MM.1S (cell line): ENCODE measurements around the gene GRXCR1.

Source experiments
- EZH2 ChIP-seq: fragments of 300-600 bp; sonication (generic); optimal IDR thresholded peaks from 2 replicates; pipeline ENCODE3; 2017; ENCODE audit warnings: low read depth, mild to moderate bottlenecking, antibody characterized with exemption, low read length, mixed read lengths
- TF ChIP-seq, protein P1 (sequence below): fragments of 300-600 bp; sonication (generic); IDR thresholded peaks from 2 replicates; pipeline ENCODE4 v1.5.1; 2016; ENCODE audit warnings: antibody characterized with exemption, low read length, mixed read lengths

DNA sequence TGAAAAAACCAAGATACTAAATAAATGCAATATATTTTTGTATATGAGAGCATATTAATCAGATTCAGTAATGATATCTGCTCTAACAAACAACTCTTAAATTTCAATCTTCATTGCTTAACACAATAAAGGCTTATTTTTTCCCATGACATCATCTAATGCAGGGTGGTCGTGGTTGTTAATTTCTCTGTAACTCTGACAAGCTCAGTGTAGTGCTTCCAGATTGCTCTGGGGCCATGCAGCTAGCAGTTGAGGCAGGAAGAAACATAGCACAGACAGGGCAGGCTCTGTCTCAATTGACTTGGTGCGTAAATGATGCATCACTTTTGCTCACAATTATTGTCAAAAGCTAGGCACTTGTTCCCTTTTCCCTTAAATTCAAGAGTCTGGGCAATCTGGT, 869 bp upstream of the GRXCR1 start:
- TF ChIP-seq, protein P1, sequence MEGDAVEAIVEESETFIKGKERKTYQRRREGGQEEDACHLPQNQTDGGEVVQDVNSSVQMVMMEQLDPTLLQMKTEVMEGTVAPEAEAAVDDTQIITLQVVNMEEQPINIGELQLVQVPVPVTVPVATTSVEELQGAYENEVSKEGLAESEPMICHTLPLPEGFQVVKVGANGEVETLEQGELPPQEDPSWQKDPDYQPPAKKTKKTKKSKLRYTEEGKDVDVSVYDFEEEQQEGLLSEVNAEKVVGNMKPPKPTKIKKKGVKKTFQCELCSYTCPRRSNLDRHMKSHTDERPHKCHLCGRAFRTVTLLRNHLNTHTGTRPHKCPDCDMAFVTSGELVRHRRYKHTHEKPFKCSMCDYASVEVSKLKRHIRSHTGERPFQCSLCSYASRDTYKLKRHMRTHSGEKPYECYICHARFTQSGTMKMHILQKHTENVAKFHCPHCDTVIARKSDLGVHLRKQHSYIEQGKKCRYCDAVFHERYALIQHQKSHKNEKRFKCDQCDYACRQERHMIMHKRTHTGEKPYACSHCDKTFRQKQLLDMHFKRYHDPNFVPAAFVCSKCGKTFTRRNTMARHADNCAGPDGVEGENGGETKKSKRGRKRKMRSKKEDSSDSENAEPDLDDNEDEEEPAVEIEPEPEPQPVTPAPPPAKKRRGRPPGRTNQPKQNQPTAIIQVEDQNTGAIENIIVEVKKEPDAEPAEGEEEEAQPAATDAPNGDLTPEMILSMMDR: no peak
- TF ChIP-seq EZH2: no peak
